GM21786 (cell line): ENCODE results near the gene SULT1A3.
"Not testable (repeated sequence)": the region's sequence is repeated elsewhere in the genome, so short reads cannot be mapped to it uniquely, and the experiment has no call there.

ENCODE experiments used
- ATAC-seq: cut with Tn5 transposase; IDR thresholded peaks from one replicate; pipeline ENCODE4 v1.9.1; 2021; ENCODE audit not compliant: unreplicated experiment

Gene SULT1A3

GRCh38 chr16:30199049-30199448, at the start of gene SULT1A3:
SULT1A3 (plus strand) TSS chr16:30199255; CDS start chr16:30200729, 1,474 bp downstream.
- ATAC-seq, result not testable (repeated sequence)

DNA sequence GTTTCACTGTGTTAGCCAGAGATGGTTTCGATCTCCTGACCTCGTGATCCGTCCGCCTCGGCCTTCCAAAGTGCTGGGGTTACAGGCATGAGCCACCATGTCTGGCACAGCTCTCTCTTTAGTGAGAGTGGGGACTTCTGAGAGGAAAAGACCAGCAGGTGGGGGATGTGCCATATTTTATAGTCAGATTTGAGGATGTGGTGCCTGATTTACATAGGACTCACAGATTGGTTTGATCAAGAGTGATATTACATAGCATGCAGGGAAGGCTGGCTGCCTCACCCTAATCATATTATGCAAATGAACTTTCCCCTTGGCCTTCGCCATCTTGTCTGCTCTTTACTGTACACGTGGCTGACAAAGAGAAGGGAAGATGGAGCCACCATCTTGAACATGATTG, 48.0 kb upstream of the SULT1A3 start:
- no peak for ATAC-seq

GRCh38 chr16:30152517-30152916, 46.5 kb upstream of the SULT1A3 start:
- no peak for ATAC-seq

DNA sequence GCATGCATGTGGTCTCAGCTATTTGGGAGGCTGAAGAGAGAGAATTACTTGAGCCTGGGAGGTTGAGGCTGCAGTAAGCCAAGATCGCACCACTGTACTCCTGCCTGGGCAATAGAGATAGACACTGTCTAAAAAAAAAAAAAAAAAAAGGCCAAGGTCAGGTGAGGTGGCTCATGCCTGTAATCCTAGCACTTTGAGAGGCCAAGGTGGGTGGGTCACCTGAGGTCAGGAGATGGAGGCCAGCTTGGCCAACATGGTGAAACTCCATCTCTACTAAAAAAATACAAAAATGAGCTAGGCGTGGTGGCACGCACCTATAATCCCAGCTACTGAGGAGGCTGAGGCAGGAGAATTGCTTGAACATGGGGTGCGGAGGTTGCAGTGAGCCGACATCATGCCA, 43.9 kb upstream of the SULT1A3 start:
- ATAC-seq, result no peak

- no peak for ATAC-seq
Measured at GRCh38 chr16:30157214-30157613, 41.8 kb upstream of the SULT1A3 start.

DNA sequence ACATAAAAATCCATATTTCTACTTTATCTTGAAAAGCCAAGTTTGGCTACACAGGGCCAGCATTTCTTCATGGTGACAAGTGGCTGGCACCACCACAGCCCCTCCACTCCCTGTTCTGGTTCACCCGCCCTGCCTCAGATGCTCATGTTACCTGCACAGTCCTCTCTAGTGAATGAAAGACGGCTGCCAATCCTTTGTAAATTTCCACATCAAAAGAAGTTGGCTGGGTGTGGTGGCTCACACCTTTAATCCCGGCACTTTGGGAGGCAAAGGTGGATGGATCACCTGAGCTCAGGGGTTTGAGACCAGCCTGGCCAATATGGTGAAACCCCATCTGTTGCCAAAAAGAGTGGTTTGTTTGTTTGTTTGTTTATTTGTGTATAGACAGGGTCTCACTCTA, 35.5 kb upstream of the SULT1A3 start:
- no peak for ATAC-seq

GRCh38 chr16:30166202-30166902, 32.7 kb upstream of the SULT1A3 start:
- ATAC-seq, result peak; percentile 70

DNA sequence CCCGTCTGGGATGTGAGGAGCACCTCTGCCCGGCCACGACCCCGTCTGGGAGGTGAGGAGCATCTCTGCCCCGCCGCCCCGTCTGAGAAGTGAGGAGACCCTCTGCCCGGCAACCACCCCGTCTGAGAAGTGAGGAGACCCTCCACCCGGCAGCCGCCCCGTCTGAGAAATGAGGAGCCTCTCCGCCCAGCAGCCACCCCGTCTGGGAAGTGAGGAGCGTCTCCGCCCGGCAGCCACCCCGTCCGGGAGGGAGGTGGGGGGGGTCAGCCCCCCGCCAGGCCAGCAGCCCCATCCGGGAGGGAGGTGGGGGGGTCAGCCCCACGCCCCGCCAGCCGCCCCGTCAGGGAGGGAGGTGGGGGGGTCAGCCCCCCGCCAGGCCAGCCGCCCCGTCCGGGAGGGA, 30.3 kb upstream of the SULT1A3 start:
- ATAC-seq, result not testable (repeated sequence)

- not testable (repeated sequence) for ATAC-seq
Measured at GRCh38 chr16:30169416-30169815, 29.6 kb upstream of the SULT1A3 start.

DNA sequence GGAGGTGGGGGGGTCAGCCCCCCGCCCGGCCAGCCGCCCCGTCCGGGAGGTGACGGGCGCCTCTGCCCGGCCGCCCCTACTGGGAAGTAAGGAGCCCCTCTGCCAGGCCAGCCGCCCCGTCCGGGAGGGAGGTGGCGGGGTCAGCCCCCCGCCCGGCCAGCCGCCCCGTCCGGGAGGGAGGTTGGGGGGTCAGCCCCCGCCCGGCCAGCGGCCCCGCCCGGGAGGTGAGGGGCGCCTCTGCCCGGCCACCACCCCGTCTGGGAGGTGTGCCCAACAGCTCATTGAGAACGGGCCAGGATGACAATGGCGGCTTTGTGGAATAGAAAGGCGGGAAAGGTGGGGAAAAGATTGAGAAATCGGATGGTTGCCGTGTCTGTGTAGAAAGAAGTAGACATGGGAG, 28.9 kb upstream of the SULT1A3 start:
- ATAC-seq, result not testable (repeated sequence)

DNA sequence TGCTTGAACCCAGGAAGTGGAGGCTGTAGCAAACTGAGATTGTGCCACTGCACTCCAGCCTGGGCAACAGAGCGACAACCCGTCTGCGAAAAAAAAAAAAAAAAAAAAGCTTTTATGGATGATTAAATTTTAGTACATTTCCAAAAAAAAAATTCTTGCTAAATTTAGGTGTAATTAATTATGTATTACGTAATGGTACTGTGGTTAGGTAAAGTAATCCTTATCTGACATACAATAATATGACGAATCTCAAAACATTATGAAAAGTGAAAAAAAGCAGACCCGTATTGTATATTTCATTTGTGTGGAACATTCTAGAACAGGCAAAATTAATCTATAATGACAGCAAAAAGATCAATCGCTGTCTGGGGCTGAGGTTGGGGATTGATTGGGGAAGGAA, 26.0 kb upstream of the SULT1A3 start:
- ATAC-seq, result no peak

DNA sequence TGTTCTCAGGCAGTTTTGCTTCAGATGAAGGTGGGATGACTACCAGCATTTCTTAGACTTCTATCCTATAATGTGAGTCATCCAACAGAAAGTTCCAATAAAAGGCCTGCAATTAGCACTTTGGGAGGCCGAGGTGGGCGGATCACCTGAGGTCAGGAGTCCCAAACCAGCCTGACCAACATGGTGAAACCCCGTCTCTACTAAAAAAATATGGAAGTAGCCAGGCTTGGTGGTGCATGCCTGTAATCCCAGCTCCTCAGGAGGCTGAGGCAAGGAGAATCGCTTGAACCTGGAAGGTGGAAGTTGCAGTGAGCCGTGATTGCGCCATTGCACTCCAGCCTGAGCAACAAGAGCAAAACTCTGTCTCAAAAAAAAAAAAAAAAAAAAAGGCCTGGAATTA, 22.2 kb upstream of the SULT1A3 start:
- not testable (repeated sequence) for ATAC-seq

DNA sequence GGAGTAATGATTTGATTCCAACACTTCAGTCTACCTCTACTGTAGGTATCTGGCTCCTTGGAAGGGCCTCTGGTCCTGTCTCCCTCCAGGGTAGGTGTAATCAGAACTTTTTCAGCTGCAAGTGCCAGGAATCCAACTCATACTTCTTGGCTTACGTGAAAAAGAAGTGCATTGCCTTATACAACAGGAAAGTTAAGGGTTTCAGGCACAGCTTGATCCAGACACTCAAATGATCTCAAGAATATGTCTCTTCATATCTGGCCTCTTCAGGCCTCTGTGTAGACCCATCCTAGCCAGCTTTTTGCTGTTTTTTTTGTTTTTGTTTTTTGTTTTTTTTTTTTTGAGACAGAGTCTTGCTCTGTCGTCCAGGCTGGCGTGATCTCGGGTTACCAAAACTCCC, 19.9 kb upstream of the SULT1A3 start:
- ATAC-seq, result no peak

DNA sequence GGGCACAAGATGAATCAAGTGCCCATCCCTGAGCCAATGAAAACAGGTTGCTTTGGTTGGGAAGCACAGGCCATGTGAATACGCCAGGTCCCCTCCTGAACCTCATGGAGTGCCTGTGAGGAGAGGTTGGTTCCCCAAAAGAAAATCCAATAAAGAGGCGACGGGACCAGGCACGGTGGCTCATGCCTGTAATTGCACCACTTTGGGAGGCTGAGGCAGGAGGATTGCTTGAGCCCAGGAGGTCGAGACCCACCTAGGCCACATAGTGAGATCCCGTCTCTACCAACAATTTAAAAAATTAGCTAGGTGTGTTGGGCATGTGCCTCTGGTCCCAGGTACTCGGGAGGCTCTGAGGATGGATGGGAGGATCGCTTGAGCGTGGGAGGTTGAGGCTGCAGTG, 19.1 kb upstream of the SULT1A3 start:
- ATAC-seq, result no peak

DNA sequence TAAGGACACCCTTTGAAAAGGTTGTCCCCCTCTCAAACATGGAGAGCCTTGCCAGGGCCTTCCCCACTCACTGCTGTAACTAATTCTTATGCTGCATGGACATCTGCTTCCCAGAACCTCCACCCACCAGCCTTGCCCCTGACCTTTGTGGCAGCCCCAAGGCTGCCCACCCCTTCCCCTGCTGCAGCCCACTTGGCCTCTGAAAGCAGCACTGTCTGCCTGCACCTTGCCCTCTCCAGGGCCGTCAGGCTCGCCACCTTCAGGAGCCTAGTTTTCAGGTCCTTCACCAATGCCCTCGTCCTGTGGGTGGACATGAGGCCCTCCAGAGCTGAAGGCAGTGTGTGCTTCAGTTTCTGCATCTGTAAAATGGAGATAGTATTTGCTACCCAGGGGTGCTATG, 18.3 kb upstream of the SULT1A3 start:
- ATAC-seq, result no peak

GRCh38 chr16:30183233-30184095, 15.6 kb upstream of the SULT1A3 start, which contains the start of gene CORO1A:
CORO1A (plus strand) TSS chr16:30183602; CDS start chr16:30185210, 1,608 bp downstream.
- peak; percentile 35 for ATAC-seq

DNA sequence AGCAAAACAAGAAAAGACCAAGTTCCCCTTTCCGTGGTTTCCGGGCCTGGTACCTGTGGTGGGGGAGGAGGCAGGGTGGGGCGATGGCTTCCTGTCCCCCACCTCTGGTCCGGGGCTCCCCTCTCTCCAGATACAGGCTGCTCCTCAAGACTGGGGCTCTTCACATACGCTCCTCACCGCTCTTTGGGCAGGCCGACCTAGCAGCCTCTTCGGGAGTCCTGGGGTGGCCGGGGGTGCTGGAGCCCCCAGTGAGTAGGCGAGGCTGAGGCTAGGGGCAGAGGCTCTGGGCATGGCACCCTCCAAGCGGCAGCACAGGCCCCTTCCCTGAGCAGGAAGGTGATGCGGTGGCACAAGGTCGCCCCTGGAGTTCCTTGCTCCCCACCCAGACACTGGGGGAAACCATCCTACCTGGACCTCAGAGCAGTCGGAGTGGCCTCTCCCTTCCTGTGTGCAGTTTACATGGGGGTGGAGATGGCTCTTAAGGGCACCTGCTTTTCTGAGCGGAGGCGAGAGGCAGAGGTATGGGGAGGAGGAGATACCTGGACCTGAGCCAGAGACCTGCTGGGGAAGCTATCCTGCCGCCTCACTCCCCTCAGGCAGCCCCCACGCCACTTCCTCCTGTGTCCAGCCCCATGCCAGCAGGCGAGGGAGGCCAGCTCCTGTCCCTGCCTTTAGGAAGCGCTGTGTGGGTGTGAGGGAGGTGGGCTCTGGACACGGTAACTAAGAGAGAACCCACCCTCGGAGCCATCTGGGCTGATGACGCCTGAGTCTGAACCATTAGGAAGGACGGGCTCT, 14.8 kb upstream of the SULT1A3 start:
- ATAC-seq, result no peak

GRCh38 chr16:30184891-30185682, 14.0 kb upstream of the SULT1A3 start:
- ATAC-seq, result no peak

GRCh38 chr16:30185683-30186421, 13.2 kb upstream of the SULT1A3 start:
- ATAC-seq, result peak; percentile 41

DNA sequence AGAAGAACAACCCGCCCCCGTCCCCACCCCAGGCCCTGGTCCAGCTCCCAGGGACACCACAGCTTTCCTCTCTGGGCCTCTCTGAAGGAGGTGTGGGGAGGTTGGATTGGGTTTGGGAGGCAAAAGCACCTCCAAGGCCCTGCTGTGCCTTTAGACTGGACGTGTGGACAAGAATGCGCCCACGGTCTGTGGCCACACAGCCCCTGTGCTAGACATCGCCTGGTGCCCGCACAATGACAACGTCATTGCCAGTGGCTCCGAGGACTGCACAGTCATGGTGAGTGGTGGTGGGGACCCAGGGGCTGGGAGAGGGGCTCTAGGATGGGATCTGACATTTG, 12.6 kb upstream of the SULT1A3 start:
- ATAC-seq, result no peak
